SU-DHL-6 (cell line): ENCODE results near the gene COL24A1.

ENCODE experiments used
- CTCF ChIP-seq: fragments of 200-600 bp; sonication (generic); IDR thresholded peaks from one replicate; pipeline ENCODE4 v1.5.1; 2017; ENCODE audit warnings: antibody characterized with exemption, mild to moderate bottlenecking, low read length, moderate library complexity; ENCODE audit not compliant: insufficient read depth, poor library complexity, severe bottlenecking
- EZH2phosphoT487 ChIP-seq: fragments of 200-600 bp; sonication (generic), shearing (Covaris generic); conservative IDR thresholded peaks from 2 replicates; pipeline ENCODE4 v1.6.1; 2018; ENCODE audit warnings: mild to moderate bottlenecking, antibody characterized with exemption, low read length, moderate library complexity, mixed read lengths

GRCh38 chr1:85748120-85748519 is 408.5 kb downstream of the COL24A1 start:
- TF ChIP-seq CTCF: no peak
- no peak for TF ChIP-seq EZH2phosphoT487
